Measurements from ENCODE around the gene OSBPL1A.

- no peak for TF ChIP-seq CTCF (IDR thresholded peaks at IDR 0.05)
- no peak for TF ChIP-seq POLR2A (IDR thresholded peaks at IDR 0.05)
Observed at GRCh38 chr18:24403076-24403475, 5.5 kb upstream of the OSBPL1A start.

All from suprapubic skin (tissue), 3 donors.